HepG2 (cell line): ENCODE results near the gene KLF16.

Experiments used
- ARNT ChIP-seq: fragments of 450-650 bp; IDR thresholded peaks from 2 replicates; pipeline ENCODE4 v1.6.1; 2017
- CTCF ChIP-seq: sonication (generic); formaldehyde crosslinking; IDR thresholded peaks from 2 replicates; pipeline ENCODE4 v1.5.0; 2020; ENCODE audit warnings: mild to moderate bottlenecking, missing genetic modification reagents, moderate library complexity
- FIP1L1 ChIP-seq: fragments of 200-400 bp; formaldehyde crosslinking; IDR thresholded peaks from 2 replicates; pipeline ENCODE4 v1.6.1; 2018; ENCODE audit warnings: low read depth, mild to moderate bottlenecking, low read length, moderate library complexity, borderline replicate concordance; ENCODE audit not compliant: insufficient read depth
- HNF4G ChIP-seq, 2 experiments: sonication (generic) in 1 of 2; formaldehyde crosslinking in 1 of 2; IDR thresholded peaks; 2 replicates each; pipeline versions ENCODE4 v1.4.0 to v1.6.1; 2011 to 2020; ENCODE audit warnings: borderline replicate concordance in 2 of 2, low read depth in 2 of 2, mild to moderate bottlenecking in 2 of 2, low read length in 1 of 2, missing genetic modification reagents in 1 of 2, moderate library complexity in 1 of 2
- HNRNPK ChIP-seq: fragments of 200-400 bp; formaldehyde crosslinking; IDR thresholded peaks from 2 replicates; pipeline ENCODE4 v1.6.1; 2018; ENCODE audit warnings: low read length, low read depth, moderate library complexity, mild to moderate bottlenecking; ENCODE audit not compliant: poor library complexity, severe bottlenecking
- MXI1 ChIP-seq: IDR thresholded peaks from 3 replicates; pipeline ENCODE4 v1.6.1; 2012; ENCODE audit warnings: low read depth, low read length, inconsistent platforms, borderline replicate concordance
- MYC ChIP-seq: sonication (generic); formaldehyde crosslinking; IDR thresholded peaks from 2 replicates; pipeline ENCODE4 v1.9.0; 2021; ENCODE audit warnings: missing genetic modification reagents, borderline replicate concordance
- PRDM10 ChIP-seq: sonication (generic); formaldehyde crosslinking; IDR thresholded peaks from 2 replicates; pipeline ENCODE4 v1.4.0; 2020; ENCODE audit warnings: low read depth, missing genetic modification reagents
- TBX2 ChIP-seq: sonication (generic); formaldehyde crosslinking; IDR thresholded peaks from 2 replicates; pipeline ENCODE4 v1.5.0; 2020; ENCODE audit warnings: missing genetic modification reagents, mild to moderate bottlenecking, borderline replicate concordance
- TCF12 ChIP-seq, 2 experiments: fragments of 450-650 bp in 1 of 2; sonication (generic) in 1 of 2; formaldehyde crosslinking in 1 of 2; IDR thresholded peaks; 2 replicates each; pipeline versions ENCODE4 v1.6.1 to v1.8.0; 2017 to 2022; ENCODE audit warnings: antibody characterized with exemption in 1 of 2, mild to moderate bottlenecking in 1 of 2, missing genetic modification reagents in 1 of 2, moderate library complexity in 1 of 2
- ZNF180 ChIP-seq: sonication (generic); formaldehyde crosslinking; IDR thresholded peaks from 2 replicates; pipeline ENCODE4 v1.4.0; 2020; ENCODE audit warnings: low read depth, missing genetic modification reagents, borderline replicate concordance
- ZNF337 ChIP-seq: sonication (generic); formaldehyde crosslinking; IDR thresholded peaks from 2 replicates; pipeline ENCODE4 v1.5.1; 2020; ENCODE audit warnings: missing genetic modification reagents, low read depth, mild to moderate bottlenecking, borderline replicate concordance
- ZNF776 ChIP-seq: sonication (generic); formaldehyde crosslinking; IDR thresholded peaks from 2 replicates; pipeline ENCODE4 v1.4.0; 2020; ENCODE audit warnings: mild to moderate bottlenecking, missing genetic modification reagents

GRCh38 chr19:1849886-1850398 is 13.4 kb downstream of the KLF16 start:
- no peak for TF ChIP-seq HNF4G (IDR thresholded peaks at IDR 0.05; ENCODE audit: borderline replicate concordance, low read depth, low read length)
- TF ChIP-seq HNF4G (CRISPR knock-in tag; IDR thresholded peaks at IDR 0.05; ENCODE audit: borderline replicate concordance, low read depth): no peak
- TF ChIP-seq FIP1L1: no peak
- TF ChIP-seq ZNF180: no peak
- TF ChIP-seq MYC (CRISPR knock-in tag): no peak
- TF ChIP-seq HNRNPK: no peak
- no peak for TF ChIP-seq ARNT
- TF ChIP-seq TBX2 (CRISPR knock-in tag): no peak
- TF ChIP-seq ZNF776 (CRISPR knock-in tag): no peak
- TF ChIP-seq PRDM10: no peak
- TF ChIP-seq MXI1: no peak
- no peak for TF ChIP-seq TCF12 (IDR thresholded peaks at IDR 0.05)
- no peak for TF ChIP-seq TCF12 (CRISPR knock-in tag; IDR thresholded peaks at IDR 0.05)
- TF ChIP-seq CTCF (CRISPR knock-in tag): no peak
- no peak for TF ChIP-seq ZNF337 (CRISPR knock-in tag)
